ENCODE data around the gene AFAP1L2.

DNA sequence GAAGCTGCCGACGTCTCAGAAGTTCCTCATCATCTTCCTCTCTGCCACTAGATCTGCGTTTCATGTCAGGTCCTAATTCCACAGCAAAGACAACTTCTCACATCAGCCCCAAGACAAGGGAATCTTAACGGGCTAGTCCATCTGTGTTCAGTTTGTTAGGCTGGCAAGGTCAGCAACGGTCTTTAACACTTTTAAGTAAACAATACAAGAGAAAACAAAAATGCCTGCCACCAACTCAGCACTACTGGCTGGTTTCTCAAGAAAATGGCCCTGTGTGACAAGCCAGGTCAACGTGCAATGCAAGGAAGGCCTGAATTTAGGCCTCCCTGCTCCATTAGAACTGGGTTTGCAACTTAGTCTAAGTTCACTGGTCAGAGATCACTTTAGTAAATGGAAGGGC is 41.0 kb upstream of the AFAP1L2 start:
- TF ChIP-seq POLR2AphosphoS5 (IDR thresholded peaks at IDR 0.05; ENCODE audit: control insufficient read depth, insufficient read depth, low read depth, low read length), result no peak
- TF ChIP-seq MYNN (IDR thresholded peaks at IDR 0.05), result no peak
- TF ChIP-seq MYNN (CRISPR knock-in tag; IDR thresholded peaks at IDR 0.05), result no peak

All from K562 (cell line).